DMS 273 treated with DMSO at 0.1 percent for 48 hours (cell line): Measurements from ENCODE around the gene FAM117A.
"Not testable (repeated sequence)": the region's sequence is repeated elsewhere in the genome, so short reads cannot be mapped to it uniquely, and the experiment has no call there.

Experiments used
- DNase-seq: peaks from one replicate; lab custom pipeline; 2025; lab: John Stamatoyannopoulos, UW

The FAM117A gene

DNA sequence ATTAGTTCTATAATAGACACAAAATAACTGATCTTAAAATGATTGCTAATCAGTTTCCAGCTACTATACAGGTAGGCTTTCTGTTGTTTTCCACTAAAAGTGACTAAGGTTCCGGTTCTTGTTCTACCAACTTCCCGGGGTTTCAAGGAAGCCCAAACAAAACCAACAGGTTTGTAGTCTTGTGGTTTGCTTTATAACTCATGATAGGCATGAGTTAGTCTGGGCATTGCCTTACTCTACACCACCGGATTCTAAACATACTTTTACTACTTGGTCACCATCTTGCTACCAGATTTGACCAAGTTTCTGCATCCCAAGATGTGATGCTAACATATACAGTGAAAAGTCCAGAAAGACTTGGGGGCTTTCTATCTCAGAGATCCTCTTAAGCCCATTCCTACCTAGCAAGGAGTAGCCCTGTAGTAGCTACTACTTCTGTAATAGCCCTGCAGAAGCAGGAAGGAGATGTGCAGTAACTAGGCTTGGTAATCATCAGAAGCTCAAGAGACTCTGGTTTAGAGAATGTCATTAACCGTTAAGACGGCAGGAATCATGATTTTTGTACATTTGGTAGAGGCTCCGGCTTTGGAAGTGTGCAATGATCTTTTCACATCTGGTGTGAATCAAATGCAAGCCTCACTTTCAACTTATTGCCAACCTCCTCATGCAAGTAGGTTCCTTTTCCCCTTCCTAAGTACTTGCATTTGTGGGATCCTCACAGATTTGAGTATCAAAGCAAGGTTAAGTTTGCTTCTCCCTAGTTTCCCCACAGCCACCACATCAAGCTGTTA is 1.6 kb downstream of the FAM117A start:
- DNase-seq: no peak

DNA sequence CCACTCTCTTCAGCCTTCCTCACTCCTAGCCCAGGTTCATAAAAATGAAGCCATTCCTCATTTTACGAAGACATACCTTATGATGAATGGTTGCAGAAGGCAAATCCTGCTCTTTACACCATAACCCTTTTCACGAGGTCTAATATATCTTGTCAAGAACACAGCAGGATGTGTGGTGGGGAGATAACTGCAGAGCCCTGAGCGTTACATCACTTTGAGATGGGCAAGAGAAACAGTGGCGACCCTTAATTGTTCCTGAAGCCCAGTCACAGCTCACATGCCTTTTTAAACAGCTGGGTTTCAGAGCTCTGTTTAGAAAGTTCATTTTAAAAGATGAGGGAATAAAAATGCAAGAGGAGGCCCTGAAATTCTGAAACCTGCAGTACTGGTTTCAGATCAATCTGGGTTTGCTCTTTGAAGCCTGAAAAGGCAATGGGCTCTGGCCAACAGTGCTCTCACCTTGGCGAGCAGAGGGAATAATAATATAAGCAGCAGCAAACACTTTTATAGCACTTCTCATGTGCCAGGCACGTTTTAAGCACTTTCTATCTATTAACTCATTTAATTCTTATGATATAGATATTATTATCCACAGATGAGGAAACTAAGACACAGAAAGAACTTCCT is 2.9 kb downstream of the FAM117A start:
- DNase-seq: no peak

- DNase-seq: no peak
These were observed 3.6 kb downstream of the FAM117A start for GRCh38 chr17:49760296-49760695.

GRCh38 chr17:49759203-49759602 is 4.7 kb downstream of the FAM117A start:
- DNase-seq: no peak

DNA sequence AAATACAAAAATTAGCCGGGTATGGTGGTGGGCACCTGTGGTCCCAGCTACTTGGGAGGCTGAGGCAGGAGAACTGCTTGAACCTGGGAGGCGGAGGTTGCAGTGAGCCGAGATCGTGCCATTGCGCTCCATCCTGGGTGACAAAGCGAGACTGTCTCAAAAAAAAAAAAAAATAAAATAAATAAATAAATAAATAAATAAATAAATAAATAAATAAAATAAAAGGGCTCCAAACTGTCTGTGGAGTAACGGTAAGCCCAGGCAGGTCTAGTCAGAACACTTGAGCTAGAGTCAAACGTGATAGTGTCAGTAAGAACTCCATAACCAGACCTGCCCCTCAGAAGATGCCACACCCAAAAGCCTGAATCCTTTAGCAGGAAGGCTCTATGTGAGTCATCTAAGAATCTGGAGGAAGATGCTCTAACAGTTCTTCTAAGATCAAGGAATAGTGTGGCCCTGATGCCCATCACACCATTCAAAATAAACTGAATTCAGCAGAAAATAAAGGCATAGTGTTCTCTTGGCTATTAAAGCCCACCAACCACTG is 5.4 kb downstream of the FAM117A start:
- DNase-seq: not testable (repeated sequence)

DNA sequence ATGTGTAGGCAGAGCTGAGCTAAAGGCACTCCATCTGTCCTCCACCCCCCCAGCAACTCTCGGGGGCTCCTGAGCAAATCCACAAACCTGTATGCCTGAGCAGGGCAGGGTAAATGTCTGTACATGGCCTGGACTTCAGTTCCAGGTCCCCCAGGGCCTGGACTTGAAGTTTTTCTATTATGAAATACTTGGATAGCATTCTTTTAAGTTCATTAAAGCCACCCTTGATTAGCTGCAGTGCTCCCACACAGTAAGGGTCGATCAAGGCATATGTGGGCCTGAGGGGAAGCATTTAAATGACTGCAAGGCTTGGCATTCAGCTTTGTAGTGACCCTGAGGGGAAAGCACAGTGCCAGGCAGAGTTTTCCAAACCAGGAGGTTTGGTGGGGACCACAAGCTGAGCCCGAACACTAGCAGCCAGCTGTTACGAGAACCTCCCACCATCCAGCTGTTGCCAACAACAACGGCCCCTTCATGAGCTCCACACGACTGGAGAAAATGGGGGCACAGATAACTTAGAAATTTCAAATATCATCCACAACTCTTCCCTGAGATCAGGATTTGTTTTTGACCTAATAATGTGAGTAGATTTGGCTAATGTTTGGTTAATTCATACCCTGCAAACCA is 6.7 kb downstream of the FAM117A start:
- DNase-seq: no peak

DNA sequence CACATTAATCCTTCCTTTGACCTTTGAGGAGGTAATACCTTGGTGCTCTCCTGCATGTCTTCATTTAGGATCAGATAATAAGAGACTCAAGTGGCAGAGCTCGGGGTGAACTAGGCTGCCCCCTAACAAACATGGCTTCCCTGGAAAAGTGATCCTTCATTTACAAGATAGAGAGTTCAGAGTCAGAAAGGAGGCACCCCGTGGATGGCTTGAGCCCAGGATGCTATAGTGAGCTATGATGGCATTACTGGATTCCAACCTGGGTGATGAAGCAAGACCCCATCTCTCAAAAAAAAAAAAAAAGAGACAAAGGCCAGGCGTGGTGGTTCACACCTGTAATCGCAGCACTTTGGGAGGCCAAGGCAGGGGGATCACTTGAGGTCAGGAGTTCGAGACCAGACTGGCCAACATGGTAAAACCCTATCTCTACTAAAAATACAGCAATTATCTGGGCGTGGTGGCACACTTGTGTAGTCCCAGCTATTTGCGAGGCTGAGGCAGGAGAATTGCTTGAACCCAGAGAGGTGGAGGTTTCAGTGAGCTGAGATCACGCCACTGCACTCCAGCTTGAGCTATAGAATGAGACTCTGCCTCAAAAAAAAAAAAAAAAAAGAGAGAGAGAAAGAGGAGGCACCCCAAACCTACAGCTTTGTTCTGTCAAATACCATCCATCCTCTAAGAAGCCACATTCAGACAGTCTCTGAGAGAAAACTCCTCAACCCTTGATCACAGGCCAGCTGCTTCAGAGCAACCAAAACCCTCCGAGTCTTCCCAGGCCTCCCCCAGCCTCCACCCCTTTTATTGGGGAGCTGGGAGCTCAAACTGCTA is 7.4 kb downstream of the FAM117A start:
- DNase-seq: no peak

DNA sequence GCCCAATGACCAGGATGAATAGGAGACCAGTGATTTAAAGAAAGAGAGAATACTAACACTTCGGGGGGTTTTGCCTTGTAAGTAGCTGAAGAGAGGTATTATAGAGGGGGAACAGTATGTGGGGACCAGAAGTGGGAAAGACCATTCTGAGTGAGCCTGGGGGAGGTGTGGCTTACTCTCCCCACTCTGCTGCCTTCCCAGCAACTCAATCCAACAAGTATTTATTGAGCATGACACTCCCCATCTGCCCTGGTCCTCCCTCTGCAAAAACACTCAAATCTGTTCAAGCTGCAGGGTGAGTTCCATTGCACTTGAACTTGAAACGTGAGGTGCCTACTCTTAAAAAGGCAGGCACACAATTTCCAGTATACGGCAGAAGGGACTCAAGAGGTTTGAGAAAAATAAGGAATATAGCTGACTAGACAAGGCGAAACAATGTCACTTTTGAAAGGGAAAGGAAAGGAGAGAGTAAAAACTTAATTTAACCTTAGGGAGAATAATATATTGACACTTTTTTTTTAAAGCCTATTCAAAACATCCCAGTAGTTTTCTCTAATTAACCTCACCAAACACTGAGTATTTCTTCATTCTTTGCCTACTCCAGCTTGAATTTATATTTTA is 8.2 kb downstream of the FAM117A start:
- peak; percentile 24 for DNase-seq

GRCh38 chr17:49753959-49754391 is 10.0 kb downstream of the FAM117A start:
- no peak for DNase-seq

GRCh38 chr17:49752508-49752907 is 11.4 kb downstream of the FAM117A start:
- DNase-seq: no peak

GRCh38 chr17:49749730-49750129 is 14.2 kb downstream of the FAM117A start:
- no peak for DNase-seq

DNA sequence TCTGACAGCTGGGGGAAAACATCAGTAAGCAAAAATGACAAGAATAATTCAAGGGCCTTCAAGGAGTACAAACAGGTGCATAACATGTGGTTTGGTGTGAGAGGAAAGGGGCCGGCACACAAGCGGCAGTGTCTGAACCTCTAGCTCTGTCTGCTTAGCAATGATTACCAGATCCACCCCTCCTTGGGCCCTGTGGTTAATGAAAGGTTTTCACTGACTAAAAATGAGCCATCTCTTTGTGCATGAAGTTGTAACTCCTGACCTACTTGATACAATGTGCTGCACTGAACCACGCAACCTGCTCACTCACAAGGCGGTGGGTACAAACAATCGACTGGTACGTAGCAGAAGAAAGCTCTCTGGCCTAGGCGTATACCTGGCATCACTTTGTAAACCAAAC is 15.1 kb downstream of the FAM117A start:
- no peak for DNase-seq

- DNase-seq: no peak
These were observed 15.7 kb downstream of the FAM117A start for GRCh38 chr17:49748223-49748622.

- no peak for DNase-seq
These were observed 16.3 kb downstream of the FAM117A start for GRCh38 chr17:49747632-49748031.

GRCh38 chr17:49746791-49747490 is 17.0 kb downstream of the FAM117A start:
- no peak for DNase-seq

DNA sequence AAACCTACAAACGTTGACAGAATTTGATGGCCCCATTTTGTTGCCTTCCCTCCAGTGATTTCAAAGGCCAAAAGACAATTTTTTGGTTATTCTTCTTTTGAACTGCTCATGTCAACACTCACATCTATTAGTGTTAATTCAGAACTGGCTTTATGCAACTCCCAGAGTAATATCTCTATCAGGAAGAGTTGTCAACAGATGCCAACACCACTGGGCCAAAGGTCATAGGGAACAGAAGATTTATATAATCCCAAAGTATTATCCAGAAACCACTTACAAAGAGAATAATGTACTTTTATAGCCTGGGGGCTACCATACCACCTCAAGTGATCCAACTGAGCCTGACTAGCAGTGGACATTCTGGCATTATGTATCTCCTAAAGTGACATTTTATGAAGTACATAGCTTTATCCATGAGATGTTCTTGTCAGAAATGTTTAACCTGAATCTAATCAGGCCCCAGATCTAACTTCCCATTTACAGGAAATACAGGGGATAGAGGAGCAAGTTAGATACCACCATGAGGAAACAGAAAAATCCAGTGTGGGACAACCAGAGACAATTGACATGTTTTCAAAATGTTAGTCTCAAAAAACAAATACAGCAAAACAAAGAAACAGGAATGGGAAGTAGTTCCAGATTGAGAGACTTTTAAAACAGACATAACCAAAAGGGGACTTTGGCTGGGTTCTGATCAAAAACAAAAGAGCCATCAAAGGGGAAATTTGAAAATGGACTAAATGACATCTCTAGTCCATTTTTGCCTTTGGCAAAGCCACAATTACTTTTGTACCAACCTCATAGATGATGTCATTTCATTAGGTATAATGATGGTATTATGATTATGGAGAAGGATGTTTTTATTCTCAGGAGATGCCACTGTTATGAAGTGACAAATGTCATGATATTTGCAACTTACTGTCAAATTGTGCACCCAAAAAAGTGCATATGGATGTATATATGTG is 18.5 kb downstream of the FAM117A start:
- no peak for DNase-seq

- no peak for DNase-seq
These were observed 21.7 kb downstream of the FAM117A start for GRCh38 chr17:49742166-49742638.

DNA sequence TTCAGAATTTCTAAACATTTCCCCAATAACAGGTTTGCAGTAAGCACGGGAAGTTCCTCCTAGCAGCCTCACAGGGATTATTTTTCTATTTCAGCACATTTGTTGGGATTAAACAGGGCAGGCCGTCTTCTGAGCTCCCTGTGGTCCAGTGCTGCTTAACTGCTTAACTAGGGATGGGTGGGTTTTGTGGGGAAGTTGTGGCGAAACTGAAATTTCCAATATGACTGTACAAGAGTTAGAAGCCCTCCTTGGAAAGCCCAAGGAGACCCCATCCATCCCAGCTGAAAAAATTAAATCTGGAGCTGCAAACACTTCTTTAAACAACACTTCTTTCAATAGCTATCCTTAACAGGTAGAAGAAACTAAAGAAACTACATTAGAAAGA is 22.2 kb downstream of the FAM117A start:
- no peak for DNase-seq

GRCh38 chr17:49741009-49741691 is 22.8 kb downstream of the FAM117A start:
- DNase-seq: no peak
